ENCODE measurements around the gene ABTB2. TPM values are rescaled to one million over a fixed set of nuclear protein-coding genes. Genes with fewer than 3 reads are reported as not detected.

The ABTB2 gene
- total and polyA plus RNA-seq, 2 of the 8 experiments (the other 6 are each of a cell fraction or from before 2014, with no cell fraction given): 7.7 to 10.2 TPM

GRCh38 chr11:34219941-34220370, 137.9 kb downstream of the ABTB2 start:
- H2AK5ac ChIP-seq (ENCODE audit: low read depth, low read length): no peak overlapping the region
- no peaks in the 10 kb centered on the region for H3K79me1 ChIP-seq (ENCODE audit: low read depth, low read length)
- peaks cover 2 to 13% (median 9%) of the 10 kb centered on the region in 4 experiments; a peak in 6 of 7 replicates for H3K4me1 ChIP-seq (replicated peaks in 1 of 4; ENCODE audit: control insufficient read depth in 3 of 4, insufficient read depth in 4 of 4, low read length in 3 of 4)
- H3K4me3 ChIP-seq (ENCODE audit: extremely low read depth in 1 of 4, insufficient read depth in 2 of 4, low read depth in 3 of 4, low read length in 4 of 4): no peak overlapping the region
- H3K56ac ChIP-seq (replicated peaks; ENCODE audit: insufficient read length, low read depth, low read length): no peak overlapping the region
- no peaks in the 10 kb centered on the region for H3K36me3 ChIP-seq (ENCODE audit: control insufficient read depth in 2 of 4, insufficient read depth in 4 of 4, low read length in 3 of 4)
- H2BK12ac ChIP-seq (ENCODE audit: low read depth, low read length): no peak overlapping the region
- no peak overlapping the region for H3K9ac ChIP-seq (replicated peaks in 1 of 4; ENCODE audit: extremely low read depth in 1 of 4, low read depth in 3 of 4, low read length in 3 of 4)
- H3K79me2 ChIP-seq (ENCODE audit: control insufficient read depth in 1 of 2, insufficient read depth in 2 of 2, low read length in 2 of 2): no peaks in the 10 kb centered on the region
- no peak overlapping the region for H2BK20ac ChIP-seq (ENCODE audit: low read length)
- no peak overlapping the region for H2BK5ac ChIP-seq (ENCODE audit: low read depth, low read length)
- H3K4me2 ChIP-seq (ENCODE audit: insufficient read depth in 1 of 2, low read depth in 2 of 2, low read length in 2 of 2): no peak overlapping the region
- no peak overlapping the region for H4K8ac ChIP-seq (ENCODE audit: extremely low read depth, insufficient read depth, low read length)
- no peak overlapping the region for H2BK120ac ChIP-seq (replicated peaks; ENCODE audit: low read depth, low read length)
- H3K23me2 ChIP-seq (ENCODE audit: low read depth, low read length): no peaks in the 10 kb centered on the region
- no peaks in the 10 kb centered on the region for H3K27me3 ChIP-seq (replicated peaks in 1 of 4; ENCODE audit: control insufficient read depth in 3 of 4, extremely low read depth in 1 of 4, insufficient read depth in 3 of 4, low read length in 3 of 4)
- no peak for DNase-seq (ENCODE audit: low read depth in 1 of 2, low spot score in 2 of 2)
- H3K18ac ChIP-seq (ENCODE audit: extremely low read depth, low read length): no peak overlapping the region
- 92% methylated on average over 5 of the region's 5 CpGs; no CpG with 5 or more reads in 1 of the 2 experiments for WGBS, 2 experiments (ENCODE audit: extremely low coverage in 1 of 2, insufficient coverage in 1 of 2, insufficient read length in 1 of 2, insufficient replicate concordance in 2 of 2, low coverage in 1 of 2, low lambda C conversion rate in 2 of 2, missing lambda C conversion rate in 1 of 2)
- no peak overlapping the region for H3K14ac ChIP-seq (ENCODE audit: insufficient read length)
- no peak for FAIRE-seq
- no peak overlapping the region for H2AFZ ChIP-seq (ENCODE audit: low read length)
- CTCF ChIA-PET (ENCODE audit: partially characterized antibody): interaction anchor here (1.0 to 2.1 kb wide), 4 partner anchors 10 to 106 kb away, joined by 3 to 8 read pairs (median 5); no protein-coding TSS in a partner anchor
- no peak overlapping the region for H4K91ac ChIP-seq (replicated peaks; ENCODE audit: insufficient read length, low read length)
- H4K20me1 ChIP-seq (replicated peaks in 1 of 2; ENCODE audit: control insufficient read depth in 1 of 2, insufficient read depth in 2 of 2, low read length in 2 of 2): no peaks in the 10 kb centered on the region
- no peak overlapping the region for H2BK15ac ChIP-seq (ENCODE audit: low read length)
- no peak overlapping the region for H4K5ac ChIP-seq (ENCODE audit: insufficient read length, low read depth, low read length)
- no peaks in the 10 kb centered on the region for H3K9me3 ChIP-seq (ENCODE audit: insufficient read depth in 2 of 2, low read depth in 1 of 2, low read length in 1 of 2)
- H3K4ac ChIP-seq (replicated peaks; ENCODE audit: insufficient read length, low read depth, low read length): no peak overlapping the region
- no peak overlapping the region for H3K27ac ChIP-seq (ENCODE audit: low read depth, low read length)
- H3K23ac ChIP-seq (ENCODE audit: insufficient read length): no peak overlapping the region
- POLR2A ChIA-PET (ENCODE audit: partially characterized antibody): interaction anchor here (1.2 kb wide), 1 partner anchor 89 kb away, joined by 3 read pairs; no protein-coding TSS in a partner anchor
- no peak for TF ChIP-seq ATF2 (IDR thresholded peaks at IDR 0.05; ENCODE audit: low read length)
- no peak for TF ChIP-seq KDM5A (IDR thresholded peaks at IDR 0.05; ENCODE audit: low read length)
- TF ChIP-seq, protein P1, sequence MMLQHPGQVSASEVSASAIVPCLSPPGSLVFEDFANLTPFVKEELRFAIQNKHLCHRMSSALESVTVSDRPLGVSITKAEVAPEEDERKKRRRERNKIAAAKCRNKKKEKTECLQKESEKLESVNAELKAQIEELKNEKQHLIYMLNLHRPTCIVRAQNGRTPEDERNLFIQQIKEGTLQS (IDR thresholded peaks at IDR 0.05; ENCODE audit: insufficient read depth, low read depth, low read length): no peak
- TF ChIP-seq SIRT6 (IDR thresholded peaks at IDR 0.05; ENCODE audit: low read length): no peak
- TF ChIP-seq, protein P2, sequence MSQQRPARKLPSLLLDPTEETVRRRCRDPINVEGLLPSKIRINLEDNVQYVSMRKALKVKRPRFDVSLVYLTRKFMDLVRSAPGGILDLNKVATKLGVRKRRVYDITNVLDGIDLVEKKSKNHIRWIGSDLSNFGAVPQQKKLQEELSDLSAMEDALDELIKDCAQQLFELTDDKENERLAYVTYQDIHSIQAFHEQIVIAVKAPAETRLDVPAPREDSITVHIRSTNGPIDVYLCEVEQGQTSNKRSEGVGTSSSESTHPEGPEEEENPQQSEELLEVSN (IDR thresholded peaks at IDR 0.05): no peak
- TF ChIP-seq EP300 (IDR thresholded peaks at IDR 0.05; ENCODE audit: borderline replicate concordance in 1 of 2, low read depth in 2 of 2, low read length in 2 of 2): no peak
- no peak for TF ChIP-seq EGR1 (IDR thresholded peaks at IDR 0.05; ENCODE audit: borderline replicate concordance, low read depth, low read length)
- TF ChIP-seq SP2 (IDR thresholded peaks at IDR 0.05; ENCODE audit: low read length): no peak
- TF ChIP-seq NANOG (IDR thresholded peaks at IDR 0.05; ENCODE audit: insufficient read depth, low read depth, low read length, poor library complexity, severe bottlenecking): no peak
- no peak for TF ChIP-seq YY1 (IDR thresholded peaks at IDR 0.05; ENCODE audit: low read depth, low read length)
- TF ChIP-seq SAP30 (IDR thresholded peaks at IDR 0.05; ENCODE audit: insufficient read depth, insufficient replicate concordance, low read length): no peak
